ENCODE data around the gene CAB39. TPM values are rescaled to one million over a fixed set of nuclear protein-coding genes. Genes with fewer than 3 reads are reported as not detected.

Gene CAB39
- total RNA-seq, 1 experiment from 2014 or later: 39.9 TPM

- CTCF ChIA-PET: no interaction called here
- POLR2A ChIA-PET: interaction anchor here (0.5 to 1.0 kb wide), 2 partner anchors 12 to 545 kb away, joined by 3 to 4 read pairs; no protein-coding TSS in a partner anchor
- TF ChIP-seq, protein P1, sequence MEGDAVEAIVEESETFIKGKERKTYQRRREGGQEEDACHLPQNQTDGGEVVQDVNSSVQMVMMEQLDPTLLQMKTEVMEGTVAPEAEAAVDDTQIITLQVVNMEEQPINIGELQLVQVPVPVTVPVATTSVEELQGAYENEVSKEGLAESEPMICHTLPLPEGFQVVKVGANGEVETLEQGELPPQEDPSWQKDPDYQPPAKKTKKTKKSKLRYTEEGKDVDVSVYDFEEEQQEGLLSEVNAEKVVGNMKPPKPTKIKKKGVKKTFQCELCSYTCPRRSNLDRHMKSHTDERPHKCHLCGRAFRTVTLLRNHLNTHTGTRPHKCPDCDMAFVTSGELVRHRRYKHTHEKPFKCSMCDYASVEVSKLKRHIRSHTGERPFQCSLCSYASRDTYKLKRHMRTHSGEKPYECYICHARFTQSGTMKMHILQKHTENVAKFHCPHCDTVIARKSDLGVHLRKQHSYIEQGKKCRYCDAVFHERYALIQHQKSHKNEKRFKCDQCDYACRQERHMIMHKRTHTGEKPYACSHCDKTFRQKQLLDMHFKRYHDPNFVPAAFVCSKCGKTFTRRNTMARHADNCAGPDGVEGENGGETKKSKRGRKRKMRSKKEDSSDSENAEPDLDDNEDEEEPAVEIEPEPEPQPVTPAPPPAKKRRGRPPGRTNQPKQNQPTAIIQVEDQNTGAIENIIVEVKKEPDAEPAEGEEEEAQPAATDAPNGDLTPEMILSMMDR (IDR thresholded peaks at IDR 0.05): no peak
- TF ChIP-seq POLR2AphosphoS5 (IDR thresholded peaks at IDR 0.05; ENCODE audit: low read depth, low read length): peak; percentile 83
- Histone ChIP-seq H3K27me3 (ENCODE audit: control insufficient read depth, insufficient read depth, low read length) (no peaks in the 10 kb centered on the region), H3K36me3 (ENCODE audit: control insufficient read depth, insufficient read depth, low read length) (0 out of 2 replicates have a peak, but pooled peaks cover 3% of the 10 kb centered on the region), H3K4me1 (ENCODE audit: control insufficient read depth, insufficient read depth, low read length) (peaks cover 19% of the 10 kb centered on the region), H3K9me3 (ENCODE audit: control insufficient read depth, insufficient read depth, low read depth, low read length) (peaks cover 19% of the 10 kb centered on the region; the same call in 1 of the 2 replicates), H3K27ac (ENCODE audit: low read length) (peak overlapping the region; percentile 49), H3K4me3 (ENCODE audit: low read depth in 2 of 2, low read length in 2 of 2) (peak overlapping the region in 1 of 2 experiments; percentile 12; a peak in 1 of 4 replicates)
- intact Hi-C loops (cut with micrococcal nuclease; ENCODE audit: unreplicated experiment): loop anchor here (10.0 kb wide), 1 partner anchor 79 kb away; the partner anchor contains the start of gene CAB39
- ATAC-seq (peak; percentile 98), DNase-seq (ENCODE audit: low read depth, low spot score) (peak; percentile 93)
- BruUV-seq (replicated peaks): no TSS peak
- in situ Hi-C loops (cut with HindIII; ENCODE audit: low pct_unique_long_range_greater_than_20kb, low sequenced_read_pairs): no loop called here
Measured at GRCh38 chr2:230793572-230794359, 81.1 kb downstream of the CAB39 start.

DNA sequence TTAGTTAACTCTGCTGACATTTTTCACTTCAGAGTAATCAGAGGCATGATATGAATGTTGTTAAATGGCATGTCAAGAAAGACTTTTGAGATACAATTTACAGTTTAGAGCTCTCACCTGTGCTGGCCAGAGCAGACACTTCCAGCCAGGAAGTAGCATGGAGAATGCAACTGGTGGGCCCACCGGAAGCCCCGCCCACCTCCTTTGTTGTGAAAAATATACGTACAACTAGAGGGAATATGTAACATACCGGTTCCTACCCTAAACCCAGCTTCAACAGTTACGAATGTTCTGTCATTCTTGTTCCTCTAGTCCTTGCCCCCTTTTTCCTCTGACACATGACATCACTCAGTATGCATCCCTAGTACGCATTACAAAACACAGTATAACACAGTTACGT is 81.9 kb downstream of the CAB39 start:
- BruUV-seq (replicated peaks): no TSS peak
- Histone ChIP-seq H3K4me1 (ENCODE audit: control insufficient read depth, insufficient read depth, low read length) (peaks cover 19% of the 10 kb centered on the region), H3K9me3 (ENCODE audit: control insufficient read depth, insufficient read depth, low read depth, low read length) (peaks cover 13% of the 10 kb centered on the region; the same call in 1 of the 2 replicates), H3K27me3 (ENCODE audit: control insufficient read depth, insufficient read depth, low read length) (no peaks in the 10 kb centered on the region), H3K36me3 (ENCODE audit: control insufficient read depth, insufficient read depth, low read length) (0 out of 2 replicates have a peak, but pooled peaks cover 7% of the 10 kb centered on the region), H3K4me3 (ENCODE audit: low read depth in 2 of 2, low read length in 2 of 2) (peak overlapping the region in 1 of 2 experiments; percentile 9; a peak in 1 of 4 replicates), H3K27ac (ENCODE audit: low read length) (peak overlapping the region; percentile 49; the same call in 1 of the 2 replicates)
- POLR2A ChIA-PET: no interaction called here
- no peak for DNase-seq (ENCODE audit: low read depth, low spot score)
- peak; percentile 58 for ATAC-seq
- CTCF ChIA-PET: no interaction called here
- no peak for TF ChIP-seq POLR2AphosphoS5 (IDR thresholded peaks at IDR 0.05; ENCODE audit: low read depth, low read length)
- no peak for TF ChIP-seq TCF7L2 (IDR thresholded peaks at IDR 0.05; ENCODE audit: low read depth, low read length)
- no peak for TF ChIP-seq SIN3A (IDR thresholded peaks at IDR 0.05; ENCODE audit: borderline replicate concordance, insufficient read depth, low read depth, low read length)
- TF ChIP-seq REST (IDR thresholded peaks at IDR 0.05; ENCODE audit: insufficient read depth in 1 of 2, low read depth in 2 of 2, low read length in 1 of 2): no peak
- intact Hi-C loops (cut with micrococcal nuclease; ENCODE audit: unreplicated experiment) (loop anchor here (10.0 kb wide), 1 partner anchor 80 kb away; the partner anchor contains the start of gene CAB39), in situ Hi-C loops (cut with HindIII; ENCODE audit: low pct_unique_long_range_greater_than_20kb, low sequenced_read_pairs) (no loop called here)
